NCI-H2227 (cell line): Measurements from ENCODE around the gene MICALL1.

Source experiments
- DNase-seq: peaks from one replicate; lab custom pipeline; 2025; ENCODE audit not compliant: unreplicated experiment; lab: John Stamatoyannopoulos, UW

The MICALL1 gene

GRCh38 chr22:37981282-37982011 lies 75.3 kb downstream of the MICALL1 start:
- DNase-seq, result no peak

GRCh38 chr22:37982151-37982785 lies 76.2 kb downstream of the MICALL1 start:
- DNase-seq, result no peak

GRCh38 chr22:37982938-37983859 lies 77.1 kb downstream of the MICALL1 start:
- no peak for DNase-seq

- no peak for DNase-seq
These were observed 78.0 kb downstream of the MICALL1 start, which contains the start of gene SOX10 for GRCh38 chr22:37983860-37984791. SOX10 (minus strand) TSS chr22:37984555; CDS start chr22:37983784, 771 bp downstream.

- no peak for DNase-seq
These were observed 79.0 kb downstream of the MICALL1 start for GRCh38 chr22:37985050-37985585.

GRCh38 chr22:37985751-37986281 lies 79.7 kb downstream of the MICALL1 start:
- no peak for DNase-seq

GRCh38 chr22:37986371-37986770 lies 80.3 kb downstream of the MICALL1 start:
- DNase-seq, result no peak

- DNase-seq, result no peak
These were observed 83.3 kb downstream of the MICALL1 start for GRCh38 chr22:37989146-37990045.

- no peak for DNase-seq
These were observed 84.2 kb downstream of the MICALL1 start for GRCh38 chr22:37990301-37990700.

- DNase-seq, result no peak
These were observed 84.8 kb downstream of the MICALL1 start for GRCh38 chr22:37990862-37991261.

- DNase-seq, result no peak
These were observed 85.8 kb downstream of the MICALL1 start for GRCh38 chr22:37991731-37992442.
